HepG2 (cell line): ENCODE data around the gene CDC37. TPM values are rescaled to one million over a fixed set of nuclear protein-coding genes. Genes with fewer than 3 reads are reported as not detected.

Experiments used
- AHR ChIP-seq: IDR thresholded peaks from 2 replicates; pipeline ENCODE4 v1.6.1; 2018; ENCODE audit warnings: missing genetic modification reagents, missing compliant biosample characterization
- DR1 ChIP-seq: sonication (generic); formaldehyde crosslinking; IDR thresholded peaks from 2 replicates; pipeline ENCODE4 v1.8.0; 2021; ENCODE audit warnings: mild to moderate bottlenecking, missing genetic modification reagents, inconsistent platforms
- E2F1 ChIP-seq: sonication (generic); formaldehyde crosslinking; IDR thresholded peaks from 2 replicates; pipeline ENCODE4 v1.5.0; 2020; ENCODE audit warnings: missing genetic modification reagents
- ERF ChIP-seq: IDR thresholded peaks from 2 replicates; pipeline ENCODE4 v1.6.1; 2018; ENCODE audit warnings: missing biosample characterization, missing genetic modification reagents
- FOSL2 ChIP-seq: sonication (generic); formaldehyde crosslinking; IDR thresholded peaks from 2 replicates; pipeline ENCODE4 v1.4.0; 2020; ENCODE audit warnings: missing genetic modification reagents
- HINFP ChIP-seq: sonication (generic); formaldehyde crosslinking; IDR thresholded peaks from 2 replicates; pipeline ENCODE4 v1.4.0; 2020; ENCODE audit warnings: low read depth, mild to moderate bottlenecking, missing genetic modification reagents
- HNF4G ChIP-seq, 2 experiments: sonication (generic) in 1 of 2; formaldehyde crosslinking in 1 of 2; IDR thresholded peaks; 2 replicates each; pipeline versions ENCODE4 v1.4.0 to v1.6.1; 2011 to 2020; ENCODE audit warnings: borderline replicate concordance in 2 of 2, low read depth in 2 of 2, mild to moderate bottlenecking in 2 of 2, low read length in 1 of 2, missing genetic modification reagents in 1 of 2, moderate library complexity in 1 of 2
- KLF6 ChIP-seq: IDR thresholded peaks from 2 replicates; pipeline ENCODE4 v1.8.0; 2016; ENCODE audit warnings: missing biosample characterization, missing genetic modification reagents
- KLF9 ChIP-seq: IDR thresholded peaks from 2 replicates; pipeline ENCODE4 v1.6.1; 2016; ENCODE audit warnings: low read depth
- KMT2A ChIP-seq: sonication (generic); formaldehyde crosslinking; IDR thresholded peaks from 2 replicates; pipeline ENCODE4 v1.4.0; 2020; ENCODE audit warnings: missing genetic modification reagents
- MYC ChIP-seq: sonication (generic); formaldehyde crosslinking; IDR thresholded peaks from 2 replicates; pipeline ENCODE4 v1.9.0; 2021; ENCODE audit warnings: missing genetic modification reagents, borderline replicate concordance
- PHF21A ChIP-seq: sonication (generic); formaldehyde crosslinking; IDR thresholded peaks from 2 replicates; pipeline ENCODE4 v1.5.0; 2020; ENCODE audit warnings: mild to moderate bottlenecking, missing genetic modification reagents
- PHF8 ChIP-seq: sonication (generic); formaldehyde crosslinking; IDR thresholded peaks from 2 replicates; pipeline ENCODE4 v1.5.0; 2020; ENCODE audit warnings: missing genetic modification reagents
- SETDB1 ChIP-seq: sonication (generic); formaldehyde crosslinking; IDR thresholded peaks from 2 replicates; pipeline ENCODE4 v1.5.1; 2020; ENCODE audit warnings: missing genetic modification reagents, mild to moderate bottlenecking, borderline replicate concordance
- SIN3B ChIP-seq: fragments of 150-350 bp; IDR thresholded peaks from 2 replicates; pipeline ENCODE4 v1.6.1; 2014; ENCODE audit warnings: low read length
- SNAI1 ChIP-seq: sonication (generic); formaldehyde crosslinking; IDR thresholded peaks from 2 replicates; pipeline ENCODE4 v1.5.0; 2020; ENCODE audit warnings: mild to moderate bottlenecking, missing genetic modification reagents, borderline replicate concordance
- TEF ChIP-seq: sonication (generic); formaldehyde crosslinking; IDR thresholded peaks from 2 replicates; pipeline ENCODE4 v1.5.0; 2020; ENCODE audit warnings: missing genetic modification reagents
- ZNF512B ChIP-seq: sonication (generic); formaldehyde crosslinking; IDR thresholded peaks from 2 replicates; pipeline ENCODE4 v1.5.1; 2020; ENCODE audit warnings: missing genetic modification reagents, mild to moderate bottlenecking, borderline replicate concordance
- ZNF547 ChIP-seq: sonication (generic); formaldehyde crosslinking; IDR thresholded peaks from 2 replicates; pipeline ENCODE4 v1.5.1; 2020; ENCODE audit warnings: mild to moderate bottlenecking, missing genetic modification reagents
- ZNF550 ChIP-seq: sonication (generic); formaldehyde crosslinking; IDR thresholded peaks from 2 replicates; pipeline ENCODE4 v1.4.0; 2020; ENCODE audit warnings: mild to moderate bottlenecking, missing genetic modification reagents, borderline replicate concordance
- ZNF597 ChIP-seq: sonication (generic); formaldehyde crosslinking; IDR thresholded peaks from 2 replicates; pipeline ENCODE4 v1.5.0; 2020; ENCODE audit warnings: missing genetic modification reagents
- ZNF850 ChIP-seq: sonication (generic); formaldehyde crosslinking; conservative IDR thresholded peaks from 2 replicates; pipeline ENCODE4 v1.9.0; 2021; ENCODE audit warnings: mild to moderate bottlenecking, missing genetic modification reagents
- ZSCAN29 ChIP-seq: sonication (generic); formaldehyde crosslinking; conservative IDR thresholded peaks from 2 replicates; pipeline ENCODE4 v1.4.0; 2020; ENCODE audit warnings: mild to moderate bottlenecking, missing genetic modification reagents
- polyA plus RNA-seq, 8 experiments: library from polyadenylated mRNA; depleted of rRNA in 3 of 8; stranded (reverse) in 7 of 8; unstranded in 1 of 8; fragments of >200 nt; fragmentation: Illumina TruSeq in 4 of 8; extraction: Trizol in 4 of 8; gene quantifications; 2 replicates each; pipeline versions ENCODE4 v1.2.1 to v1.2.3, GENCODE V29; 2011 to 2016; ENCODE audit warnings: low read depth in 4 of 8, missing spikeins in 1 of 8, mixed read lengths in 1 of 8; ENCODE audit not compliant: insufficient read depth in 1 of 8
- total RNA-seq, 5 experiments: library from RNA; depleted of rRNA; stranded (reverse); fragments of >200 nt; fragmentation: Illumina TruSeq; extraction: Trizol; gene quantifications; 2 replicates each; pipeline ENCODE4 v1.2.3, GENCODE V29; 2016; ENCODE audit warnings: low read depth in 1 of 5

CDC37 gene
- total and polyA plus RNA-seq, 2 of the 13 experiments (the other 11 are each of a cell fraction or from before 2014, with no cell fraction given): 158 to 177 TPM

GRCh38 chr19:10424011-10424637, 20.8 kb upstream of the CDC37 start (continued):
- TF ChIP-seq KLF6 (no peak), ZNF512B (no peak), ERF (peak; percentile 17; the same call in 1 of the 2 replicates), AHR (CRISPR knock-in tag) (no peak), DR1 (CRISPR knock-in tag) (no peak), SIN3B (no peak), ZNF550 (no peak), MYC (CRISPR knock-in tag) (0 out of 2 replicates have a peak, but pooled peaks have one; percentile 13), PHF8 (CRISPR knock-in tag) (peak; percentile 23; the same call in 1 of the 2 replicates), FOSL2 (CRISPR knock-in tag) (0 out of 2 replicates have a peak, but pooled peaks have one; percentile 16), KMT2A (peak; percentile 52), PHF21A (no peak), ZNF850 (no peak), SETDB1 (CRISPR knock-in tag) (no peak), SNAI1 (CRISPR knock-in tag) (no peak), ZNF547 (CRISPR knock-in tag) (no peak), ZNF597 (CRISPR knock-in tag) (no peak), TEF (CRISPR knock-in tag) (no peak), ZSCAN29 (CRISPR knock-in tag) (no peak), HNF4G (IDR thresholded peaks at IDR 0.05; ENCODE audit: borderline replicate concordance, low read depth, low read length) (no peak), HNF4G (CRISPR knock-in tag; IDR thresholded peaks at IDR 0.05; ENCODE audit: borderline replicate concordance, low read depth) (no peak), KLF9 (no peak), E2F1 (CRISPR knock-in tag) (no peak), HINFP (CRISPR knock-in tag) (peak; percentile 99)
